IMR-90 (cell line): ENCODE data around the gene TSPYL4. TPM values are rescaled to one million over a fixed set of nuclear protein-coding genes. Genes with fewer than 3 reads are reported as not detected.

Experiments used
- ATAC-seq: fragments of 200-7000 bp; cut with Tn5 transposase; 2 replicates; pipeline ENCODE4 v1.9.1; 2020; ENCODE audit warnings: low read depth, mild to moderate bottlenecking, moderate library complexity
- BruUV-seq: library from RNA; stranded (reverse); fragments of 400-500 nt; replicated peaks from 2 replicates; lab custom pipeline; 2021; lab: Mats Ljungman, UMichigan
- CTCF ChIA-PET: fragments of 300-600 bp; formaldehyde crosslinking; extraction: SDS; loops from one replicate; lab custom pipeline; 2021; ENCODE audit warnings: antibody characterized with exemption; lab: Yijun Ruan, JAX
- POLR2A ChIA-PET: fragments of 300-600 bp; sonication (Branson Sonifier 250); formaldehyde crosslinking; loops from one replicate; lab custom pipeline; 2022; ENCODE audit warnings: antibody characterized with exemption; ENCODE audit not compliant: unreplicated experiment; lab: Charles Lee
- DNase-seq: peaks from one replicate; pipeline ENCODE4 v3.0.0; 2013
- H2AFZ ChIP-seq: replicated peaks from 2 replicates; pipeline ENCODE3; 2013; ENCODE audit warnings: low read length, mild to moderate bottlenecking; ENCODE audit not compliant: poor library complexity
- H2AK5ac ChIP-seq: 2 replicates; pipeline ENCODE4 v1.6.1; 2013; ENCODE audit warnings: low read depth, low read length, inconsistent platforms
- H2AK9ac ChIP-seq: replicated peaks from 2 replicates; pipeline ENCODE3; 2013; ENCODE audit warnings: mild to moderate bottlenecking, low read depth, low read length, moderate library complexity; ENCODE audit not compliant: poor library complexity
- H2BK120ac ChIP-seq: 2 replicates; pipeline ENCODE4 v1.6.1; 2013; ENCODE audit warnings: low read depth, low read length, inconsistent platforms
- H2BK15ac ChIP-seq: 3 replicates; pipeline ENCODE4 v1.6.1; 2013; ENCODE audit warnings: low read depth, low read length, inconsistent platforms
- H2BK20ac ChIP-seq: 2 replicates; pipeline ENCODE4 v1.6.1; 2013; ENCODE audit warnings: low read depth, mild to moderate bottlenecking, inconsistent platforms, low read length, moderate library complexity
- H2BK5ac ChIP-seq: 2 replicates; pipeline ENCODE4 v1.6.1; 2013; ENCODE audit warnings: mild to moderate bottlenecking, low read depth, low read length, inconsistent platforms; ENCODE audit not compliant: poor library complexity, severe bottlenecking
- H3K14ac ChIP-seq: replicated peaks from 2 replicates; pipeline ENCODE4 v1.6.1; 2013; ENCODE audit warnings: low read depth, low read length, inconsistent platforms
- H3K18ac ChIP-seq: 2 replicates; pipeline ENCODE4 v1.6.1; 2013; ENCODE audit warnings: low read depth, low read length, control low read depth
- H3K23ac ChIP-seq: 2 replicates; pipeline ENCODE4 v1.6.1; 2013; ENCODE audit warnings: low read depth, low read length, inconsistent platforms
- H3K27ac ChIP-seq: 2 replicates; pipeline ENCODE4 v1.5.1; 2013; ENCODE audit warnings: mild to moderate bottlenecking, control low read depth, low read length; ENCODE audit not compliant: insufficient read depth
- H3K27me3 ChIP-seq: 2 replicates; pipeline ENCODE4 v1.6.1; 2013; ENCODE audit warnings: low read length; ENCODE audit not compliant: control insufficient read depth, insufficient read depth
- H3K36me3 ChIP-seq: 2 replicates; pipeline ENCODE4 v1.6.1; 2013; ENCODE audit warnings: low read length, mixed read lengths; ENCODE audit not compliant: control insufficient read depth, insufficient read depth
- H3K4ac ChIP-seq: 2 replicates; pipeline ENCODE4 v1.6.1; 2013; ENCODE audit warnings: low read depth, low read length, inconsistent platforms
- H3K4me1 ChIP-seq: 2 replicates; pipeline ENCODE4 v1.6.1; 2013; ENCODE audit warnings: low read length, mixed read lengths; ENCODE audit not compliant: control insufficient read depth, insufficient read depth
- H3K4me2 ChIP-seq: 2 replicates; pipeline ENCODE4 v1.6.1; 2013; ENCODE audit warnings: low read depth, mild to moderate bottlenecking, control low read depth, low read length, moderate library complexity
- H3K4me3 ChIP-seq: 2 replicates; pipeline ENCODE4 v1.5.1; 2013; ENCODE audit warnings: low read depth, mild to moderate bottlenecking, control low read depth, low read length, moderate library complexity; ENCODE audit not compliant: insufficient read depth
- H3K56ac ChIP-seq: 2 replicates; pipeline ENCODE4 v1.6.1; 2013; ENCODE audit warnings: low read length, inconsistent platforms; ENCODE audit not compliant: insufficient read depth; ENCODE audit errors: extremely low read depth
- H3K79me1 ChIP-seq, 2 experiments: 2 replicates each; pipeline ENCODE4 v1.6.1; 2013; ENCODE audit warnings: low read length in 2 of 2, inconsistent platforms in 1 of 2, low read depth in 1 of 2
- H3K9ac ChIP-seq: 2 replicates; pipeline ENCODE4 v1.6.1; 2013; ENCODE audit warnings: low read depth, low read length, control low read depth
- H3K9me1 ChIP-seq: 2 replicates; pipeline ENCODE4 v1.6.1; 2013; ENCODE audit warnings: low read length, inconsistent platforms; ENCODE audit not compliant: insufficient read depth
- H3K9me3 ChIP-seq: 2 replicates; pipeline ENCODE4 v1.6.1; 2013; ENCODE audit warnings: low read length; ENCODE audit not compliant: control insufficient read depth, insufficient read depth
- H4K20me1 ChIP-seq: 2 replicates; pipeline ENCODE4 v1.6.1; 2013; ENCODE audit warnings: low read length, inconsistent platforms; ENCODE audit not compliant: insufficient read depth
- H4K5ac ChIP-seq: 2 replicates; pipeline ENCODE4 v1.6.1; 2013; ENCODE audit warnings: mild to moderate bottlenecking, low read depth, low read length, control low read depth
- H4K8ac ChIP-seq, 2 experiments: 2 replicates each; pipeline ENCODE4 v1.6.1; 2013; ENCODE audit warnings: low read depth in 2 of 2, low read length in 2 of 2, control low read depth in 1 of 2, inconsistent platforms in 1 of 2
- H4K91ac ChIP-seq: 2 replicates; pipeline ENCODE4 v1.6.1; 2013; ENCODE audit warnings: low read depth, low read length, inconsistent platforms; ENCODE audit not compliant: insufficient read depth
- CHD1 ChIP-seq: IDR thresholded peaks from 2 replicates; pipeline ENCODE4 v1.6.1; 2012; ENCODE audit warnings: low read depth, low read length, improper control_type of control experiment
- MAFK ChIP-seq: IDR thresholded peaks from 2 replicates; pipeline ENCODE4 v1.6.1; 2012; ENCODE audit warnings: low read depth, low read length, improper control_type of control experiment
- MXI1 ChIP-seq: IDR thresholded peaks from 2 replicates; pipeline ENCODE4 v1.6.1; 2012; ENCODE audit warnings: low read depth, mild to moderate bottlenecking, low read length, moderate library complexity, borderline replicate concordance
- POLR2A ChIP-seq: IDR thresholded peaks from 2 replicates; pipeline ENCODE4 v1.6.1; 2012; ENCODE audit warnings: mild to moderate bottlenecking, low read depth, low read length
- SMC3 ChIP-seq: fragments of 150-350 bp; IDR thresholded peaks from 2 replicates; pipeline ENCODE4 v1.6.1; 2016; ENCODE audit warnings: low read depth, mild to moderate bottlenecking, antibody characterized with exemption, low read length, moderate library complexity
- USF2 ChIP-seq: fragments of 150-350 bp; IDR thresholded peaks from 2 replicates; pipeline ENCODE4 v1.6.1; 2017; ENCODE audit warnings: mild to moderate bottlenecking, antibody characterized with exemption, low read length, low read depth
- WGBS, 2 experiments: methylation state at CpG; one replicate each; pipeline versions ENCODE4 v1.1.5 to v1.1.7; 2013; ENCODE audit warnings: missing lambda C conversion rate in 2 of 2; ENCODE audit not compliant: insufficient read length in 1 of 2; ENCODE audit errors: extremely low coverage in 2 of 2; 5-methylcytosine and 5-hydroxymethylcytosine counted together
- dilution Hi-C: fragments of 300-500 bp; cut with HindIII; formaldehyde crosslinking; loops from one replicate; pipeline ENCODE4 v1.14.3; 2018; ENCODE audit warnings: low sequenced_read_pairs; ENCODE audit not compliant: unreplicated experiment
- in situ Hi-C: fragments of 300-500 bp; cut with MboI; formaldehyde crosslinking; loops from 3 replicates; pipeline ENCODE4 v1.14.3; 2019; ENCODE audit warnings: low sequenced_read_pairs, inconsistent platforms, mixed read lengths
- intact Hi-C: fragments of 100-400 bp; cut with micrococcal nuclease; formaldehyde crosslinking; loops from 2 replicates; pipeline ENCODE4 v1.10.0; 2022
- polyA plus RNA-seq, 3 experiments: library from polyadenylated mRNA; depleted of rRNA; stranded (reverse); fragments of >200 nt; gene quantifications; 2 replicates each; pipeline ENCODE4 v1.2.3, GENCODE V29; 2012; ENCODE audit warnings: low replicate concordance in 1 of 3
- total RNA-seq: library from RNA; depleted of rRNA; stranded (reverse); fragments of >200 nt; gene quantifications from 2 replicates; pipeline ENCODE4 v1.2.3, GENCODE V29; 2012

TSPYL4 gene
- total and polyA plus RNA-seq, 2 of the 4 experiments (the other 2 are of a cell fraction) = 22.0 to 29.9 TPM

GRCh38 chr6:116234689-116235088, 19.2 kb downstream of the TSPYL4 start:
- POLR2A ChIA-PET = no interaction called here
- no TSS peak for BruUV-seq
- no peak overlapping the region for H3K56ac ChIP-seq

More at GRCh38 chr6:116234689-116235088, 19.2 kb downstream of the TSPYL4 start:
- no peak overlapping the region for H2AK9ac ChIP-seq
- TF ChIP-seq CHD1 (no peak), MAFK (no peak), MXI1 (no peak), POLR2A (no peak), USF2 (no peak), SMC3 (no peak)
- no peak overlapping the region for H3K4me2 ChIP-seq
- no peak overlapping the region for H3K18ac ChIP-seq
- intact Hi-C loops = no loop called here
- CTCF ChIA-PET = interaction anchor here (1.3 to 1.4 kb wide), 2 partner anchors 11 to 34 kb away, joined by 3 read pairs; no protein-coding TSS in a partner anchor
- DNase-seq = no peak
- no peak overlapping the region for H2BK15ac ChIP-seq
- no peaks in the 10 kb centered on the region for H3K79me1 ChIP-seq
- H2BK5ac ChIP-seq = no peak overlapping the region
- H3K36me3 ChIP-seq = no peaks in the 10 kb centered on the region
- no peak overlapping the region for H4K91ac ChIP-seq
- no peak overlapping the region for H2AFZ ChIP-seq
- in situ Hi-C loops = no loop called here
- H3K9ac ChIP-seq = no peak overlapping the region
- no peak overlapping the region for H3K27ac ChIP-seq
- no peaks in the 10 kb centered on the region for H4K20me1 ChIP-seq
- no peak overlapping the region for H3K23ac ChIP-seq
- H4K8ac ChIP-seq = no peak overlapping the region
- no peak overlapping the region for H3K4me3 ChIP-seq
- H3K27me3 ChIP-seq = no peaks in the 10 kb centered on the region
- no peak overlapping the region for H2AK5ac ChIP-seq
- peak; percentile 37 for ATAC-seq
- no peak overlapping the region for H3K14ac ChIP-seq
- H3K4ac ChIP-seq = no peak overlapping the region
- no peak overlapping the region for H2BK20ac ChIP-seq
- WGBS, 2 experiments = no CpG with 5 or more reads among the region's 3 CpGs
- H3K9me3 ChIP-seq = no peaks in the 10 kb centered on the region
- dilution Hi-C loops = no loop called here
- no peaks in the 10 kb centered on the region; the same call in 1 of the 2 replicates for H3K4me1 ChIP-seq
- H2BK120ac ChIP-seq = no peak overlapping the region
- no peak overlapping the region for H4K5ac ChIP-seq
- H3K9me1 ChIP-seq = no peaks in the 10 kb centered on the region
